HG03039 (cell line): Measurements from ENCODE around the gene MAGEC3.
"Not testable (repeated sequence)": the region's sequence is repeated elsewhere in the genome, so short reads cannot be mapped to it uniquely, and the experiment has no call there.

Experiments
- ATAC-seq: cut with Tn5 transposase; IDR thresholded peaks from one replicate; pipeline ENCODE4 v1.9.1; 2021; ENCODE audit warnings: mild to moderate bottlenecking, moderate library complexity; ENCODE audit not compliant: unreplicated experiment

MAGEC3 gene

GRCh38 chrX:141838016-141838415 lies at the start of gene MAGEC3:
Gene MAGEC3, plus strand, starts transcription at chrX:141838316. Its CDS starts 0 bp downstream, at chrX:141838316.
- no peak for ATAC-seq

DNA sequence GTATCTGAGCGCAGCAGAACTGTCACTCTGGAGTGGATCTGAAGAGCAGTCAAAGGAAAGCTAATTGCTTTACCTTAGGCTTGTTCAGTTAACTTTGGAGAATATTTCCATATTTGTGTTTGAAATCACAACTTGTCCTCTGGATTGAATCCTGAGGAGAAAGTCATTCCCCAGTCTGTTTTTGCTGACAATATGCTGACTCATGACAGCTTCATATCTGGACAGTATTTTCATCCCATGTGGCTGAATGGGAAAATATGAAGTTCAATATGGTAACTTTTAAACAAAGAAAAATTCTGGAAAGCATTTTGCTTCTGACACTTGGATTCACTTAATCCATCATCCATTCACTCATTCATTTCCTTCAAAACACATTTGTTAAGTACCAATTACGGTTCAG lies 46.3 kb upstream of the MAGEC3 start:
- ATAC-seq = no peak

DNA sequence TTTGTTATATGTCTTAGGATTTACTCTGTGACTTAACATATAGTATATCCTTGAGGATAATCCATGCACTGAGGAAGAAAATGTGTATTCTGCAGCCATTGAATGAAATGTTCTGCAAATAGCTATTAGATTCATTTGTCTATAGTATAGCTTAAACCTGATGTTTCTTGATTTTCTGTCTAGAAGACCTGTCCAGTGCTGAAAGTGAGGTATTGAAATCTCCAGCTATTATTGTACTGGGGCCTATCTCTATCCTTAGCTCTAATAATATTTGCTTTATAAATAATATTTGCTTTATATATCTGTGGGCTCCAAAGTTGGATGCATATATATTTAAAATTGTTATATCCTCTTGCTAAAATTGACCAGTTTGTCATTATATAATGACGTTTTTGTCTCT lies 26.7 kb upstream of the MAGEC3 start:
- no peak for ATAC-seq

- no peak for ATAC-seq
These were observed 23.8 kb upstream of the MAGEC3 start for GRCh38 chrX:141814213-141814857.

DNA sequence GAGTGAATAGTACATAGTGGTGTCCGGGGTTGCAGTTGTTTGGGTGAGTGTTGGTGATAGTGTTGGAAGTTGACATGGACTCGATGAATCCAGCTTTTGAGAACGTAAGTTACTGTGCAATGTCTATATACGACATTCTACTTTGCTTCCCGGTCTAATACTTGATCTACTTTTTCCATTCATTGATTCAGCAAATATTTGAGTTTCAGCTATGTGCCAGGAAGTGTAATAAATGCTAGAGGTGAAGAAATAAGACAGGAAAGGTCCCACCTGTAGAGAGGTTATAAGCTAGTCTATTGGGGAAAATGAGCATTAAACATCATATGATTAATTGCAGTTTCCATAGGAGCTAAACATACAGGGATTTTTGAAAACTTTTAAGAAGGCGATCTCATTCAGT lies 22.2 kb upstream of the MAGEC3 start:
- no peak for ATAC-seq

GRCh38 chrX:141832247-141832646 lies 5.9 kb upstream of the MAGEC3 start:
- ATAC-seq = no peak

DNA sequence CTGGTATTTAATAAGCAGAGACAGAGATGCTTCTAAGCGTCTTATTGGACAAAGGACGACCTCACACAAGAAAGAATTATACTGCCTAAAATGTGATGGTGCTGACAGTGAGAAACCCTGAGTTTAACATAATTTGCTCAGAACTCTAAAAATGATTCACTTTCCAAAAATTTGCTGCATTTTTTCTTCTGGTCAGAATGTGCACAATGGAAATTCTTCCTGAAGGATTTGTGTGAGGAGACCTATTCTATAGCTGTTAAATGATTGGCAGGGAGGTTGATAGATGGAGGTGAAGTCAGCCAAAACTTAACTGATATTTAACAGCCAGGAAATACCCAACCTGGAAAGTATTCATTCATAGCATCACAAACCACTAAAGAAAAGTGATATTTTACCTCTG lies 1.7 kb downstream of the MAGEC3 start:
- no peak for ATAC-seq

DNA sequence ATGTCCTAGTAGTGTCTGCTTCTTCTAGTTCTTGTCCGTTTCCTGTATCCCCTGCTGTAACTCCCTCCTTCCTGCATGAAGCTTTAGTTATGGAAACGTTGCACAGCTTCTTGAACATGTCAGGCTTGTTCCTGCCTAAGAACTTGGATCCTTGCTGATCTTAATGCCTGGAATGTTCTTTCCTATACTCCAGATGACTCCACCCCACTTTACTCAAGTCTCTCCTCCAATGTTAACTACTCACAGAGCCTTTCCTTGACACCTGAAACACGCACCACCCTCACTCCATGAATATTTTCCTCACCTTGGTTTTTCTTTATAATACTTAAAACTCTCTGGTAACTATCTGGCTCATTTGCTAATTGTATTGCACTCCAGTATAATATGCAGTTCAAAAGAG lies 19.4 kb downstream of the MAGEC3 start:
- ATAC-seq = no peak

GRCh38 chrX:141879616-141880015 lies 41.5 kb downstream of the MAGEC3 start:
- ATAC-seq = no peak

DNA sequence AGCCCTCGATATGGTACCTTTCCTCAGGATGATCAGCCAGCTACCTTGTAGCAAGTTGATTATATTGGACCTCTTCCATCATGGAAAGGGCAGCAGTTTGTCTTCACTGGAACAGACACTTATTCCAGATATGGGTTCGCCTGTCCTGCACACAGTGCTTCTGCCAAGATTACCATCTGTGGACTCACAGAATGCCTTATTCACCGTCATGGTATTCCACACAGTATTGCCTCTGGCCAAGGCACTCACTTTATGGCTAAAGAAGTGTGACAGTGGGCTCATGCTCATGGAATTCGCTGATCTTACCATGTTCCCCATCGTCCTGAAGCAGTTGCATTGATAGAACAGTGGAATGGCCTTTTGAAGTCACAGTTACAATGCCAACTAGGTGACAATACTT lies 50.7 kb downstream of the MAGEC3 start:
- ATAC-seq = not testable (repeated sequence)

DNA sequence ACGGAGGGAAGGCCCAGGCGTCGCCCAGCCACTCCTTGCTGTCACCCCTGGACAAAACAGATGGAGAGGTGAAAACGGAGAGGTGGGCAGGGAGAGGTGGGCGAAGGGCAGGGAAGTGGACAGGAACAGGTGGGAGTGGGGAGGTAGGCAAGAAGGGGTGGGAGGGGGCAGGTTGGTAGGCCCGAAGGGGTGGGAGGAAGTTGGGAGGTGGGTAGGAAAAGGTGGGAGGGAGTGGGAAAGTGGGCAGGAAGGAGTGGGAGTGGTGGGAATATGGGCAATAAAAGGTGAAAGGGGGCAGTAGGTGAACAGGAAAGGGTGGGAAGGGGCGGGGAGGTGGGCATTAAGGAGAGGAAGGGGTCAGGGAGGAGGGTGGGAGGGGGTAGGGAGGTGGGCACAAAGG lies 56.6 kb downstream of the MAGEC3 start:
- ATAC-seq = no peak

- ATAC-seq = no peak
These were observed 59.6 kb downstream of the MAGEC3 start for GRCh38 chrX:141897690-141898089.

- ATAC-seq = no peak
These were observed 64.2 kb downstream of the MAGEC3 start for GRCh38 chrX:141902366-141902765.

DNA sequence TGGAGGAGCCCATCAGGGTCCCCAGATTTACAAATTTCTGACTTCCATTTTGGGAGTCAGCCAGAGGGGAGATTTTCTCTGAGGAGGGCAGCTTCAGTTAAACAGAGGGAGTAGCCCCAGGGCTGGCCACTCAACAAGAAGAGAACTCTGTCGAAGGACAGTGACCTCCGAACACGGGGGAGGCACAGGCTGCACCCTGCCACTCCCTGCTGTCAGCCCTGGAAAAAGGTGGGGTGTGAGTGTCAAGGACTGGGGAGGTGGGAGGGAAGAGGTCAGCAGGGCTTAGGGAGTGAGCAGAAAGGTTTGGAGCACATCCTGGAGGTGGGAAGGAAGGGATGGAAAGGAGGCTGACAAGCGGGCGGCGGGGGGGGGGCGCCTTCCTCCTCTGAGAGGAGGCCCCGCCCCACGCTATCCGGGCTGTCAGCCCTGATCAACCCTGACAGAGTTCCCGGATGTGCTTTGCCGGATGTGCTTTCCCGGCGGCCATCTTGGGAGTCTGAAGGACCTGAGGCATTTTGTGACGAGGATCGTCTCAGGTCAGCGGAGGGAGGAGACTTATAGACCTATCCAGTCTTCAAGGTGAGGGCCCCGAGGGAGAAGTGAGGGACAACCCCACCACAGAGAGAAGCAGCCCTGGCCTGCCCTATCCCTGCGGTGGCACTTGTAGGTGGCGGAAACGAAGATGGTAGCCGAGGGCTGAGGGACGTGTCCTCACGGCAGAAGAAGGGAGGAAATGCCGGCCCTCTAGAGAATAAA lies 65.5 kb downstream of the MAGEC3 start, which contains the start of gene MAGEC1:
Gene MAGEC1 (plus strand): TSS at position 495 of the 756 bp plus-strand sequence. CDS start 1,179 bp downstream, outside the sequence.
- no peak for ATAC-seq

DNA sequence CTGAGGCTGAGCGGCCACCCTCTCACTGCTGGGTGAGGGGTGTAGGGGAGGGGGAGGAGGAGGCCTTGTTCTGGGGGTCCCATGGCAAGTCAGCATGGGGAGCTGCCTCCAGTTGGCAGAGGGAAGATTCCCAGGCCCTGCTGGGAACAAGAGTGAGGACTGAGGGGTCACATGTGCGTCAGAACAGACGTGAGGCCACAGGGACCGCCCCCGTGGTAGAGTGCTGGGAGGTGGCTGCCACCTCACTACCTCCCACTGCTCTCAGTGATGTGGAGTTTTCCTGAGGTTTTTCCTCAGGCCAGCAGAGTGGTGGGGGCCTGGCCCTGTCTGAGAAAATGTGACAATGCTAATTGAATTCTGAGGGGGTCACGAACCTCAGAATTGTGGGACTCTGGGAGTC lies 66.1 kb downstream of the MAGEC3 start:
- ATAC-seq = no peak

- ATAC-seq = no peak
These were observed 79.7 kb downstream of the MAGEC3 start for GRCh38 chrX:141917801-141918200.

DNA sequence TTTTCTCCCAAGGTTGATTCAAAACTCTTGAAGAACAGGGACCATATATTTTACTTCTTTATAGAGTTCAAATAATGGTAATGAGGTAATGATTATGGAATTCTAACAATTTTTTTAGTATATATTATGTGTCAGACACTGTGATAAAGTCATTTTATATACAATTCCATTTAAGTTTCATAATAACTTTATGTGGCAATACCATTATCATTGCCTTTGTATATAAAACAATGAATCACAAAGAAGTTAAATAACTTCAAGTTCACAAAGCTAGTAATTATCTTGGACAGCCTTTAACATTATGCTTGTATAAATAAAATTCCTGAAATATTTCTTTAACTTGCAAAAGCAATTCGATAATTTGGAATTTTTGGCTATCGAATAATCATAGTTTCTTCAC lies 86.2 kb downstream of the MAGEC3 start:
- ATAC-seq = no peak

DNA sequence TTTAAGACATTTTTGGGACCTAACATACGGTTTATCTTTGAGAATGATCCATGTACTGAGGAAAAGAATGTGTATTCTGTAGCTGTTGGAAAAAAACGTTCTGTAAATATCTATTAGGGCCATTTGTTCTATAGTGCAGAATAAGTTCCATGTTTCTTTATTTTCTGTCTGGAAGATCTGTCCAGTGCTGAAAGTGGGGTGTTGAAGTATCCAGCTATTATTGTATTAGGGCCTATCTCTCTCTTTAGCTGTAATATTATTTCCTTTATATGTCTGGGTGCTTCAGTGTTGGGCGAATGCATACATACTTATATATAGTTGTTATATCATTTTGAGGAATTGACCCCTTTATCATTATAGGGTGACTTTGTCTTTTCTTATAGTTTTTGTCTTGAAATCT lies 90.3 kb downstream of the MAGEC3 start:
- no peak for ATAC-seq

DNA sequence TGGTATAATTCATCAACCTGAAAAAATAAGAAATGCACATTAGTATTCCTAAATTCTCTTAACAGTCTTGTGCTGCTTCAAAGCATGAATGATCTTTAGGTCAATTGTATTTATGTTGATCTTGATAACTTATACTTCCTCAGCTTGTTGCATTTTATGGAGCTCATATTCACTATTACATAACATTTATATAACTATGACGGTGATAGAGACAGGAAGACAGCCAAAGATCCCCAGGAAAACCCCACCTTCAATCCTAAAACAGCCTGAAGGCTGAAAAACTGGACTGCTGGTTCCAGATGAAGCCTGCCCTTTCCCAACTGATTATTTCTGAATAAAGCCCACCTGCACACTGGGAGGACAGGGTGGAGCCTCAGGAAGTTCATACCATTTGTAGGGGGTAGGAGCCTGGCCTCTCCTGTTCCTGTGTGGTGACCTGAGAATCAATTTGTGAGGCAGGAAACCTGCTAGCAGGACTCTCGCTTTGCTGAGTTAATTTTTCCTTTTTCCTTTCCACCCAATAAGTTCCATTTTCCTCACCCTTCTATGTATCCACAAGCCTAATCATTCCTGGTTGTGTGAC lies 96.0 kb downstream of the MAGEC3 start:
- ATAC-seq = no peak

DNA sequence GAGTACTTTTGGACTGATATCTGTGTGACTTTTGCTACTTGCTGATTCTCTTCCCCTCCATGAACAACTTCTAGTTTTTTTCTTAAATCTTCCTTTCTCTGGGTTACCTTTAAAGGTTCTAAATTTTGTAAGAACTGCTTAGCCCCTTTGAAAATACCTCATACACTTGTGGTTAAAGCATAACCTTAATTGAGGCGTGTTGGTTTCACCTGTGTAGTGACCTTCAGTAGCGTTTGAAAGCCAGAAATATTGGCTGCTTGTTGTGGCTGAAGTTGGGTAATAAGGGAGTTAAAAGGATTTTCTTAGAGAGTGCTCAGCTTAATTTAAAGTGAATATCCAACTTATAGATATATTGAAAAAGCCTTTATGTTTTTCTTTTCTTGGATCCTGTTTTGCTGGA lies 97.5 kb downstream of the MAGEC3 start:
- no peak for ATAC-seq

GRCh38 chrX:141936080-141936479 lies 98.0 kb downstream of the MAGEC3 start:
- ATAC-seq = no peak

GRCh38 chrX:141941234-141941633 lies 103.1 kb downstream of the MAGEC3 start:
- ATAC-seq = no peak
